GM18873 (cell line): ENCODE measurements around the gene OR8A1.

ENCODE experiments used
- ATAC-seq: cut with Tn5 transposase; IDR thresholded peaks from one replicate; pipeline ENCODE4 v1.9.1; 2021; ENCODE audit warnings: mild to moderate bottlenecking, moderate library complexity, moderate number of reproducible peaks; ENCODE audit not compliant: unreplicated experiment, low FRiP score

The OR8A1 gene

DNA sequence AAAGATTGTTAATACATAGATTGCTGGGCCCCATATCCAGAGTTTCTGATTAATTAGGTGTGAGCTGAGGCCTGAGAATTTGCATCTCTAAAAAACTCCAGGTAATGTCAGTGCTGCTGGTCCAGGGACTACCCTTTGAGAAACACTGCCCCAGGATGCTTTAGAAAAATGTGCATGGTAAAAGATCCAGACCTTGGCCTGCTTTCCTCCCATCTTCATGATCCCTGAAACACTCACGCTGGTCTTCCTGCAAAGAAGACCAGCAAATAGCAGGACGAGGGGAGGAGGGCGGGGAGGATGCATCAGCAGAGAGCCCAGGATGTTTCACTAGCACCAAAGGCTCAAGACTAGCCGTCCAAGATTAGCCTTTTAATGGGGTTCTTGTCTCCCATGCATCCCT, at the start of gene OR8A1:
Gene OR8A1 (plus strand): TSS at position 301 of the 400 bp plus-strand sequence. CDS start 123 bp downstream, outside the sequence.
- ATAC-seq = no peak

GRCh38 chr11:124520550-124520854, 49.3 kb upstream of the OR8A1 start:
- ATAC-seq = no peak

- no peak for ATAC-seq
These were observed 36.2 kb upstream of the OR8A1 start for GRCh38 chr11:124533626-124534025.

GRCh38 chr11:124534051-124534450, 35.7 kb upstream of the OR8A1 start:
- no peak for ATAC-seq

DNA sequence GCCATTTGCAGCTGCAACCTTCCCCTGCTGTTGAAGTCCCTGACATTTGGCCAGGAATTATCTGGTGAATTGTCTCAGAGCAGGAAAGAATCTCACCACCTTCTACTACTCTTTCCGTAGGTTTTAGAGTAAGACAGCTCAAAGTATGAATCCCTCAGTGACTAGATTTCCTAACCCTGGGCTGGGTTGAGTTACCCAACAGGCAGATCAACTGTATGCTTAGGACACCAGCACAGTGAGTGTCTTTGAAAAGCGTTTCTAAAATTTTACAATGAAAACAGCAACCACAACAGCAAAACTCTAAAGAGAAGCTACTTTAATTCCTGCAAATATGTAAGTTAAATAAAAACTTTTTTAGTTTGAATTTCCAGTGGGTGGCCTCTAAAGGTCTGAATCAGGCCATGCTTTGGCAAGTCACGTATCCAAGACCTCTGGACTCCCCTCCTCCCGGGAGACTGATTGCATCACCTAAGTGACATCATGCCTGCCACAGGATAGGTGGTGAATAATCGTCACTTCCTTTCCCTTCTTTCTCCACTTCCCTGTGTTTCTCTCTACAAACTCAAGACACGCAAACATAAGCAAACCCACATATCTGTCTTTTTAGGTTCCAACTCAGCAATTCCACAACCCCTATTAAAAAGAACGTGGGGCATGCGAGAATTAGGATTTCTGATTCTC, 34.1 kb upstream of the OR8A1 start:
- ATAC-seq = no peak

- ATAC-seq = no peak
These were observed 33.3 kb upstream of the OR8A1 start for GRCh38 chr11:124536520-124536919.

DNA sequence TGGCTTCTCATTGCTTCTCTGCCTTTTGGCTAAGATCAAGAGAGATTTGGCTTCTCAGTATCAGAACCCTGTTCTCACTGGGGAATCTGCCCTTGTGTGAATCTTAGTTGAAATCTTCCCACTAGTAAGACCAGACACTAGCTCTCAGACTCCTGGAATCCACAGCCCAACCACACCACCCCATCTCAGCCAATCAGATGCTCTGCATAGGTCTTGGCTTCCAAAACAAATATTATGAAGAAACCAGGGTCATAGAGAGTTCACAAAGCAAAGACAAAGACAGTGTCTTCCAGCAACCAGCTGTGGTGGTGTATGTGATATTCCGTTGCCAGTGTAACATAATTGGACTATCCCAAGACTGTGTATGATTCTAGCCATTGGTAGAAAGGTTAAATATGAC, 31.8 kb upstream of the OR8A1 start:
- no peak for ATAC-seq

DNA sequence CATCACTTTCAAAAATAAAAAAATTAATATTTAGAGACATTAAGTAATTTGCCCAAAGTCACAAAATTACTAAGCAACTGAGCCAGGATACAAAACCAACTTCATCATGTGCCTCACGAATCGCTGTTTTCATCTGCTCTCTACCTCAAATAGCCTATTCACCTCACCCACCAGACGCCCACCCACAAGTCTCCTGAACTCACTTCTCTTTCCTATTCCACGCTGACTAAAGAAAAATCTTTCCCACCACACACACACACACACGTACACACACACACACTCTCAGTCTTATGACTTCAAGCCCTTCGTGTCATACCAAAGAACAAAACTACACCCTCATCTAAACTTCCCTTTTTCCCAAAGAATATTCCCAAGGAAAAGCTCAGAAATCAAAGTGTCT, 28.6 kb upstream of the OR8A1 start:
- ATAC-seq = no peak

- ATAC-seq = no peak
These were observed 26.7 kb upstream of the OR8A1 start for GRCh38 chr11:124543145-124543544.

DNA sequence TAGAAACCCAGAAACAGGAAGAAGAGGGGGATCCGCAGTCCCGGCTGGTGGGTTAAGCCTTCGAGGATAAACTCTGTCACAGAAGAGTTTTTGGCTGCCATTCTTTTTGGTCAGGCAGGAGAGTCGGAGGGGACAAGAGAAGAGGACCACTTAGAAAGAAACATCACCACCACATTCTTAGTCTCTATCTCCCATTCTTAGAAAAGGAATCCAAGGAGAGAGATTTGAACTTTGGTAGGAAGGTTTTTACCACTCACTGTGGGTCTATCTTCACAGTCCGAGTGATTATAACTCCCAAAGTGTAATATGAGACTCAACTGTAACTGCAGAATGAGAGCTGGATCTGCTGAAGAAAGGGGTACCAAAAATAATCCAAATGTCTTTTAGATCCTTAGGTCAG, 26.2 kb upstream of the OR8A1 start, which contains the start of gene OR8B12:
Gene OR8B12 (minus strand): TSS at position 101 of the 400 bp plus-strand sequence. CDS start 0 bp downstream, at position 101.
- no peak for ATAC-seq

DNA sequence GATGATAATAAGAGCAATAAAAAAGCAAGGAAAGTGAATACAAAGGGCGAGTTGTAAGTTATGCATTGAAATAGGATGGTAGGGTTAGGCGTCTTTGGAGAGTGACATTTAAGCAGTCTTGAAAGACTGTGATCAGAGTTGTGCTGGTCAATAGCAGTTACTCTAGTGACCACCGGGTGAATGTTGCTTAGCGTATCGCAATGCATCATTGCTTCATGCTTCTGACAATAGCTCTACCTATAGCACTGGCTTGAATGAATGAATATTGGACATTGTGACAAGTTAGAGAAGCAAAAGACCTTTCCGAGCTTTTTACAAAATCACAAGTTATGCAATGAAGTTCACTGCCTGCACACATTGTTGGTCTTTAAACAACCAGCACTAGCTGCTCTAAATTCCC, 18.6 kb upstream of the OR8A1 start:
- ATAC-seq = no peak

GRCh38 chr11:124551987-124552386, 17.8 kb upstream of the OR8A1 start:
- no peak for ATAC-seq

DNA sequence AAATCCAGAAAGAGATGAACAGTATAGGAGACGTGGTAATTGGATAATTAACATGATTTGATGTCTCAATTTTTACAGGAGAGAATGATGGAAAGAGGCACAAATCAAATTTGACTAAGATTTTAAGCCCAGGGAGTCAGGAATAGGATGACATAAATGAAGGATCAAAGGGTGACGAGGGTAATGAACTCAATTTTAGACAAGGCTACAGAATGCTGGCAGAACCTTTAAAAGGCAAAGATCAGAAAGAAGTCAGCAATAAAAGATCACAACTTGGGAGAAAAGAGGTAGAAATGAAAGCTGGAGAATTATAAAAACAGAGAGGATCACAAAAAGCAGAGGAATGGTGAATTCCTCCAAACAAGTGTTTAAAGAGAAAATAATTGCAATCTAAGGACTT, 13.0 kb upstream of the OR8A1 start:
- ATAC-seq = no peak

DNA sequence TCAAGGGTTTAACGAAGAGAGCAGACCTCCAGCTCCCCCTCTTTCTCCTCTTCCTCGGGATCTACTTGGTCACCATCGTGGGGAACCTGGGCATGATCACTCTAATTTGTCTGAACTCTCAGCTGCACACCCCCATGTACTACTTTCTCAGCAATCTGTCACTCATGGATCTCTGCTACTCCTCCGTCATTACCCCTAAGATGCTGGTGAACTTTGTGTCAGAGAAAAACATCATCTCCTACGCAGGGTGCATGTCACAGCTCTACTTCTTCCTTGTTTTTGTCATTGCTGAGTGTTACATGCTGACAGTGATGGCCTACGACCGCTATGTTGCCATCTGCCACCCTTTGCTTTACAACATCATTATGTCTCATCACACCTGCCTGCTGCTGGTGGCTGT, 363 bp downstream of the OR8A1 start:
- ATAC-seq = no peak

DNA sequence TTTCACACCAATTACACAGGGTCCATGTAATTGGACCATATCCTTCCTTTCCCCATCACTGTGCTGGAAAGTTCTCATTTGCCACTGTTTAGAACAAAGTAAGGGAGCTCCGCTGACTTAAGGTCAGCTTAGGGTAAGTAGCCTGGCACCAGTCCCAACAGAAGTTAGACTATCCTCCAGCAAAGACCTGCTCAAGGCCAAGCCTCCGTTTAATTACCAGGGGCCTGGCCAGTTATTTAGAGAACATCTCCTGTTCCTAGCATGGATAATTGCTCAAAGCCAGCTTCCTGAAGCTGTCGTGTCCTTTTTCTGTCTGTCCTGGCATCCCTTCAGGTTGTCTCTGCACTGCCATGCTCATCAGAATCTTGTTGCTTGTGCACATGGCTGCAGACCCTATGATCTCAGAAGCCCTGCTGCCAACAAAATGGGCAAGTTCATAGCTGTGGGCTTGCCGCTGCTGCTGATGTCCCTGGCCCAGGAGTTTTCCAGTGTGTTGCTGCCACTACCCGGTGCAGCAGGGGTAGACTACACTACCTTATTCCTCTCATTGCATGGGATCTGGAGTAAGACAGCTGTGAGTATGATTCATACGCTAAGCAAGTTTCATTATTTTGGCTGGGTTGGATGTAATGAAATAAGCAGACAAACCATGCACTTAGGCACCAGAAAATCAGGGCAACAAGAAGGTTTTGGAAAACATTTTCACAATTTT, 8.1 kb downstream of the OR8A1 start:
- ATAC-seq = no peak

- no peak for ATAC-seq
These were observed 9.0 kb downstream of the OR8A1 start for GRCh38 chr11:124578761-124579160.

GRCh38 chr11:124581817-124582216, 12.0 kb downstream of the OR8A1 start:
- no peak for ATAC-seq

- ATAC-seq = no peak
These were observed 12.8 kb downstream of the OR8A1 start for GRCh38 chr11:124582565-124582964.

DNA sequence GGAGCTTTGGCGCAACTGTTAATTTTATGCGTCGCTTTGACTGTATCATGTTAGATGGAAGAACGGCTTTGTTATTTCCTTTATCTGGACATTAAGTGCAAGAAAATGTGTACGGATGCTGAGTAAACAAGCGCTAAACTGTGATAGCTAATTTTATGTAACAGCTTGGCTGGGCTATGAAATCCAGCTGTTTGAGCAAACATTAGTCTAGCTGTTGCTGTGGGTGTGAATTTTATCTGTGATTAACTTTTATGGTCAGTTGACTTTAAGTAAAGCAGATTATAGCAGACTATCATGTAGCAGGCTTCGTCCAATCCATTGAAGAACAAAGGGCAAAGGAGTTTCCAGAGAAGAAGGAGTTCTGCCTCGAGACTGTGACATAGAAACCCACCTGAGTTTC, 14.0 kb downstream of the OR8A1 start:
- ATAC-seq = no peak

- ATAC-seq = no peak
These were observed 15.0 kb downstream of the OR8A1 start for GRCh38 chr11:124584681-124585372.

DNA sequence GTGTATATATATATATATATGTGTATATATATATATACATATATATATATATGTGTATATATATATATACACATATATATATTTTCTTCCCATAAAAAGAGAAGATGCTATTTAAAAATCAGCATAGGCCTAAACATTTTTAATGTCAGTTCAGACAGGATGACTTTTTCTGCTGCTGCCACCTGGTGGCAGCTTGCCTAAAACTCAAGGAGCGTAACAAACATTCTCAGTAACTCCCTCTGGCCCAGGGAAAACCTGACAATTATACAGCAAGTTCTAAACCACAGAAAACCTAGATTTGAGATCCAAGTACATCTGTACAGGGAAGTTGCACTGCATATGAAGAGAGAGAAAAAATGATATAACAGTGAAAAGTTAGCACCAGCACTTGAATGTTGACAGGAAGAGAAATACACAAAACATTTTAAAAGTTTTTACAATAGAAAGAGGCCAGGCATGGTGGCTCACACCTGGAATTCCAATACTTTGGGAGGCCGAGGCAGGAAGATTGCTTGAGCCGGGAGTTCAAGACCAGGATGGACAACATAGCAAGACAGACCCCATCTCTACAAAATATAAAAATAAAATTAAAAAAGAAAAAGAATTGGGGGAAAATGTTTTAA, 16.6 kb downstream of the OR8A1 start:
- no peak for ATAC-seq
